ENCODE data around the gene GLUL.
"Not testable (repeated sequence)": the region's sequence is repeated elsewhere in the genome, so short reads cannot be mapped to it uniquely, and the experiment has no call there.

Gene GLUL

GRCh38 chr1:182368358-182368757 is 23.2 kb downstream of the GLUL start:
- no peak for DNase-seq (ENCODE audit: low read depth)

GRCh38 chr1:182367926-182368325 is 23.7 kb downstream of the GLUL start:
- no peak for DNase-seq (ENCODE audit: low read depth)

DNA sequence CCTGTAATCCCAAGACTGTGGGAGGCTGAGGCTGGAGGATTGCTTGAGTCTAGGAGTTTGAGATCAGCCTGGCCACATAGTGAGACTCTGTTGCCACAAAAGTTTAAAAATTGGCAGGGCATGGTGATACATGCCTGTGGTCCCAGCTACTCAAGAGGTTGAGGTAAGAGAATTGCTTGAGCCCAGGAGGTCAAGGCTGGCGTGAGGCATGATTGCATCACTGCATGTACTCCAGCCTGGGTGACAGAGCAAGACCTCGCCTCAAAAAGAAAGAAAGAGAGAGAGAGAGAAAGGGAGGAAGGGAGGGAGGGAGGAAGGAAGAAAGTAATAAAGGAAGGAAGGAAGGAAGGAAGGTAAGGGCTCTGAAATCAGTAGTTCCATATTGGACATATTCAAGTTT is 25.0 kb downstream of the GLUL start:
- DNase-seq (ENCODE audit: low read depth) = no peak

DNA sequence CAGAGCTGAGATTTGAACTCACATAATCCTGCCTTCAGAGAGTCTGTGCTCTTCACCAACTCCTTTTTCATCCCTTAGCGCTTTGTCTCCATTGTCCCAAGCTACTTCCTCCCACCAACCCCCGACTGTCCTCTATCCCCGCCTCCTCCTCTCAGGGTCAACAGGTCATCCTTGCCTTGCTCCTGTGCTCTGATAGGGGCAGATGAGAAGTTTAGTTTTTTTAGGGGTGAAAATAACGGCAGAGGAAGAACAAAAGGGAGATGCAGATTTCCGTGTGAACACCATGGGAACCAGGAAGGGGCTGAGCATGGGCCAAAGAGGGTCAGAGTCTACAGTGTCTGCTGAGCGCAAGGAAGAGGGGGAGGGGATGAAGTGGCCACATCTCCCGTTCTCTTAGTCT is 31.9 kb downstream of the GLUL start:
- no peak for DNase-seq (ENCODE audit: low read depth)

GRCh38 chr1:182357913-182358312 is 33.7 kb downstream of the GLUL start:
- DNase-seq (ENCODE audit: low read depth) = no peak

- DNase-seq (ENCODE audit: low read depth) = no peak
Observed at GRCh38 chr1:182357171-182357570, 34.4 kb downstream of the GLUL start.

- DNase-seq (ENCODE audit: low read depth) = no peak
Observed at GRCh38 chr1:182355723-182356098, 35.9 kb downstream of the GLUL start.

GRCh38 chr1:182351790-182352364 is 39.7 kb downstream of the GLUL start:
- no peak for DNase-seq (ENCODE audit: low read depth)

DNA sequence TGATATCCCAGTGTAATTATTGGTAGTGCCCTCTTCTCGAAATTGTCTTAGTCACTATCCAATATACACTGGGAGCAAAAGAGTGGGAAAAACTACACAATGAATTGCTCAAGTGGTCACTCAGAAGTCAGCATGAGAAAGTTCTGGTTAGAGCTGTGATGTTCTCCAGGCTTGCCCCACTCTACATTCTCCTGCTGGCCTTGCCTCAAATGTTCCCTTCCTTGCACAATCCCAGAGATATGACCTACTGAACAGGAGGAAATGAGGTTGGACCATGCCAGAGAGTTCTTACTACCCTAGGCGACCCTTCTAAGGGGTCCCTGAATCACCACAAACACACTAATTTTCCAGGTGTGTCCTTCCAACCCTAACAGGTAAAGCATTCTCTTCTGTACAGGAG is 40.8 kb downstream of the GLUL start:
- DNase-seq (ENCODE audit: low read depth) = no peak

DNA sequence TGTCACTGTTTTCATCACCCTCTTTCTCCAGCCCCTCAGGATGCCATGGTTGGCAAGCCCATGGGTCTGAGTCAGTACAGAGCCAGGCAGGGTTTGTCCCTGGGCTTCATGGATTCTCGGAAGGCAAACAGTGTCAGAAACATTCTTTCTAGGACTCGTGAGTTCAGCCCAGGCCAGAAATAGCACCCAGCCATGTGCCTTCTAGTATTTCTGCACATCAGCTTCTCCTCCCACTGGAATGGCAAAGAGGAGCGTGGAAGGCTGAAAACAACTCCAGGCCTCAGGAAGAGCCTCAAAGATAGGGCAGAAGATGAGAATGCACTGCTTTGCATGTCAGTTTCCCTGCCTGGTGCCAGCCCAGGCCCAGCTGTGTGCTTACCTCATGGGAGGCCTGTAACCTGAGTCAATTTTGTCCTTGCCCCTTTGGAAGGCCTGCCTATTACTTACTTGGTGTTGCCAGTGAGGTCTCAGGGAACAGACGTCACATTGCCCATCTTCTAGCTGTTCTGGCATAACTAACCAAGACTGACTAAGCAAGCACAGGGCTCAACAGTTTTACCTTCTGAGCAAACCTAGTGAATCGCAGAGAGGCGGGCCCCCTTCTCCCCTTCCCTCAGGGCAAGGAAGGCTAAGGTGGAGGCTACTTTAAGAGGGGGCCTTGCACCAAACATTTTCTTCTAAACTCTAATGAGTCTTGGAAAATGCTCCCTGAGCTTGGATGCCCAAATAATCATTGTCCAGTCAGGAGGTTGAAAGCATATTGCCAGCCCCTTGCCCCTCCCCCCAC is 42.4 kb downstream of the GLUL start:
- peak; percentile 9 for DNase-seq (ENCODE audit: low read depth)

- no peak for DNase-seq (ENCODE audit: low read depth)
Observed at GRCh38 chr1:182347019-182347418, 44.6 kb downstream of the GLUL start.

DNA sequence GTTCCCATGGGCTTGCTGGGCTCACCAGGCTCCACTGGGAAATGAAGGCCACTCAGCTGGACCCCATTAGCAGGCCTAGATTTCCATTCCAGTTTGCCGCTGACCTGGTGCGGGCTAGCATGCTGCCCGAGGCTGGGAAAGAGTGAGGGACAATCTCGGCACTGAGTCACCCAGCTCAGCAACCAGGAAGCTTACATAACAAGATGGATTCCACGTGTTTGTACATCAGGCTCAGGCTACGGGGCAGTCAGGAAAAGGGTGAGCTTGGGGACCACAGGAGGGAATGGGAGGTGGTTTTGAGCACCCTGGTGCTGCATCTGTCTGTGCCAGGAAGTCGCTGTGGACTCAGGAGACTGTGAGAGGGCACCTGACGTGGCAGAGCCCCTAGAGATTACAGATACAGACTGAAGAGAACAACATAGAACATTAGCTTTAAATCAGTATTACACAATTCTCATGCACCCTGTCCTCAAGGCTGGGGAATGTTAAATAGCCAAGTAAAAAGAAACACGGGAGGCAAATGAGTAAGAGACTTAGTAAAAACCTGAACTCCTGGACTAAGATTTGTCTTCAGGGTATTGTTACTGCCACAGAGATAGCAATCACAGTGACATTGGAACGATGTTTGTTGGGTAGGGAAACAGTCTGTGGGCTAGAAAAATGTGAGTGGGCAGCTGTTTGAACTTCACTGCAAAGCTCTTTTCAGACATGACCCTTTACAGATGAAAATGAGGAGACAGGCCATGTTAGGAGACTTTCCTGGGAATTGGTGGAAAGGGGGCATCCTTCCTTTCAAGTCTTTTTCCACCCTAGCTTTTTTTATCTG is 51.1 kb downstream of the GLUL start:
- DNase-seq (ENCODE audit: low read depth) = peak; percentile 8

DNA sequence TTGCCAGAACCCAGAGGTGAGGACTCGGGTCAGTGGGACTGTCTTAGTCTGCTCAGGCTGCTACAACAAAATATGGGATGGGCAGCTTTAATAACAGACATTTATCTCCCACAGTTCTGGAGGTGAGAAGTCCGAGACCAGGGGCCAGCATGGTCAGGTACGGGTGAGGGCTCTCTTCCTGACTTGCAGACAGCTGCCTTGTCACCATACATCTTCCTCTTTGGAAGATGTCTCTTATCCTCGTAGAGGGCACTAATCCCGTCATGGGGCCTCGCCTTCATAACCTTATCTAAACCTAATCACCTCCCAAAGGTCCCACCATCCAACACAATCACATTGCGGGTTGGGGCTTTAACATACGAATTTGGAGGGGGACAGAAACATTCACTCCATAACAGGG is 51.9 kb downstream of the GLUL start:
- DNase-seq (ENCODE audit: low read depth) = no peak

GRCh38 chr1:182338806-182339370 is 52.7 kb downstream of the GLUL start:
- no peak for DNase-seq (ENCODE audit: low read depth)

DNA sequence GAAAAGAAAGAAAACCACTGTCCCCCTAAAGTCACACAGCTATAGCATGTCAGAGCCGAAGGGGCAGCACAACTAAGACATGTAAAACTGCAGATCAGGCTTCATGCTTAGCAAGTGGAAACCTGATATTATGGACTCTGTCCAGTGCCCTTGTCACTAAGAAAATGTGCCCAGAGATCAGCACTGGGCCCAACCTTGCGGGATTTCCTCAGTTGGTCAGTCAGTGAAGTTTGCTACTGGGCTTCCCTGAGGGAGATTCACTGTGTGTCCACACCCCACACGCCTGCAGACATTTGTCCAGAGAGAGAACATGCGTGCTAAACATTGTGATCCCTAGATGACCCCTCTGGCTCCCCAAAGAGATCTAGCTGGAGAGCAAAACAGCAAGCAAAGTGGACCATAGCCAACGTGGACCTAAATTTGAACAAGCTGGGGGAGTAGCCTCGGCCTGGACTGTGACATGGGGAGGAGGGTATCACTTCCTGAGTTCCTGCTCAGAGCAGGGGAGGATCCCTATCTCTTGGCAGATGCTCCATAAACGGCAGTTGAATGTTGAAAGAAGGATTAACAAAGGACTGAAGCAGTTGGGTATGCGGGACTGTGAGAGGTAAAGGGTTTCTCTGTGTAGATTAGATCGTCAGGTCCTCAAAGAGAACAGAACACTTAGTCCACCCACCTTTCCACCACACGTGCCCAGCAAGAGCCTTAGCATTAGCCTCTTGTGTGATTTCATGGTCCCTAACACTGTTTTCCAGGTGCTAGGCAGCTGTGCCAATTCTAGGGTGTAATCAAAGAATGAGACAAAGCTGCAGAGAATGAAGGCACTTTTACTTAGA is 53.6 kb downstream of the GLUL start:
- DNase-seq (ENCODE audit: low read depth) = no peak

- no peak for DNase-seq (ENCODE audit: low read depth)
Observed at GRCh38 chr1:182335771-182336566, 55.6 kb downstream of the GLUL start.

- DNase-seq (ENCODE audit: low read depth) = not testable (repeated sequence)
Observed at GRCh38 chr1:182333071-182333571, 58.5 kb downstream of the GLUL start.

GRCh38 chr1:182332261-182333060 is 59.1 kb downstream of the GLUL start:
- no peak for DNase-seq (ENCODE audit: low read depth)
